ENCODE measurements around the gene COA7. TPM values are rescaled to one million over a fixed set of nuclear protein-coding genes. Genes with fewer than 3 reads are reported as not detected.

The COA7 gene
- total and polyA plus RNA-seq, 10 of the 15 experiments (the other 5 are each of a cell fraction or from before 2014, with no cell fraction given) = 7.5 to 20.2 (median 15.4) TPM

- Histone ChIP-seq H2AFZ (ENCODE audit: control insufficient read depth, low read depth, low read length) (no peak overlapping the region), H3K4me1 (ENCODE audit: control insufficient read depth, insufficient read depth, low read length) (no peaks in the 10 kb centered on the region), H4K20me1 (ENCODE audit: control insufficient read depth, insufficient read depth) (no peaks in the 10 kb centered on the region), H3K27ac (ENCODE audit: control insufficient read depth, insufficient read depth) (no peak overlapping the region), H3K27me3 (replicated peaks in 1 of 2; ENCODE audit: control insufficient read depth in 2 of 2, insufficient read depth in 2 of 2, low read length in 1 of 2) (no peaks in the 10 kb centered on the region), H3K9me3 (replicated peaks; ENCODE audit: control insufficient read depth, insufficient read depth, low read length) (no peaks in the 10 kb centered on the region), H3K9ac (ENCODE audit: control insufficient read depth, insufficient read depth, low read length) (no peak overlapping the region), H3K4me2 (ENCODE audit: control insufficient read depth, insufficient read depth) (no peak overlapping the region), H3K36me3 (ENCODE audit: control insufficient read depth in 2 of 2, insufficient read depth in 2 of 2, low read length in 1 of 2) (peaks cover 6 to 17% of the 10 kb centered on the region in 2 experiments), H3K79me2 (ENCODE audit: control insufficient read depth, insufficient read depth, low read length) (peaks cover 17% of the 10 kb centered on the region), H3K4me3 (no peak overlapping the region)
- BruUV-seq (replicated peaks) = no TSS peak
- SMC1A ChIA-PET (ENCODE audit: uncharacterized antibody, unreplicated experiment) = interaction anchor here (0.6 kb wide), 1 partner anchor 24 kb away, joined by 4 read pairs; no protein-coding TSS in a partner anchor
- in situ Hi-C loops (cut with MboI) = no loop called here
- POLR2A ChIA-PET = interaction anchor here (0.6 kb wide), 1 partner anchor 65 kb away, joined by 7 read pairs; no protein-coding TSS in a partner anchor
- RAD21 ChIA-PET (ENCODE audit: unreplicated experiment) = no interaction called here
- intact Hi-C loops (cut with micrococcal nuclease; ENCODE audit: unreplicated experiment) = no loop called here
- DNase-seq (ENCODE audit: low read depth, low spot score) (no peak), ATAC-seq (no peak), FAIRE-seq (no peak)
- TF ChIP-seq ZNF274 (IDR thresholded peaks at IDR 0.05; ENCODE audit: insufficient read depth, insufficient read length) = no peak
- TF ChIP-seq STAT1 (conservative IDR thresholded peaks at IDR 0.05) = no peak
- TF ChIP-seq CBFB (IDR thresholded peaks at IDR 0.05; ENCODE audit: low read depth) = no peak
- no peak for TF ChIP-seq CREM (IDR thresholded peaks at IDR 0.05; ENCODE audit: low read depth)
- TF ChIP-seq SP1 (IDR thresholded peaks at IDR 0.05; ENCODE audit: low read depth, low read length) = no peak
- no peak for TF ChIP-seq DPF2 (IDR thresholded peaks at IDR 0.05)
- no peak for TF ChIP-seq ASH2L (IDR thresholded peaks at IDR 0.05; ENCODE audit: borderline replicate concordance, low read depth)
- TF ChIP-seq NFXL1 (IDR thresholded peaks at IDR 0.05; ENCODE audit: borderline replicate concordance) = no peak
- TF ChIP-seq POU2F2 (IDR thresholded peaks at IDR 0.05; ENCODE audit: borderline replicate concordance, low read depth, low read length) = no peak
- TF ChIP-seq GABPA (IDR thresholded peaks at IDR 0.05; ENCODE audit: low read depth) = no peak
- CTCF ChIA-PET = no interaction called here
- WGBS (ENCODE audit: insufficient coverage, insufficient replicate concordance, low lambda C conversion rate, missing lambda C conversion rate) = 100% methylated on average over 3 of the region's 3 CpGs
These were observed 6.3 kb downstream of the COA7 start for GRCh38 chr1:52691821-52692220.
